GM10248 (cell line): Measurements from ENCODE around the gene TNK1.

Source experiments
- CTCF ChIA-PET: fragments of 300-600 bp; sonication (Branson Sonifier 250); formaldehyde crosslinking; extraction: SDS; loops from one replicate; lab custom pipeline; 2021; ENCODE audit warnings: antibody characterized with exemption; lab: Yijun Ruan, JAX
- POLR2A ChIA-PET: fragments of 350-650 bp; sonication (Branson Sonifier 250); formaldehyde crosslinking; extraction: SDS; loops from one replicate; lab custom pipeline; 2020; ENCODE audit warnings: antibody characterized with exemption; lab: Yijun Ruan, JAX
- DNase-seq: peaks from one replicate; pipeline ENCODE4 v3.0.0; 2012; ENCODE audit errors: extremely low spot score
- CTCF ChIP-seq: IDR thresholded peaks from 2 replicates; pipeline ENCODE4 v1.5.1; 2012; ENCODE audit warnings: mild to moderate bottlenecking, low read depth; ENCODE audit errors: extremely low read depth, missing control alignments, control extremely low read depth

The TNK1 gene

GRCh38 chr17:7418472-7419152, 37.7 kb downstream of the TNK1 start:
- no peak for DNase-seq
- POLR2A ChIA-PET, result interaction anchor here (0.6 kb wide), 1 partner anchor 46 kb away, joined by 4 read pairs; no protein-coding TSS in a partner anchor
- TF ChIP-seq CTCF, result no peak
- CTCF ChIA-PET, result interaction anchor here (0.9 to 1.5 kb wide), 3 partner anchors 17 to 62 kb away, joined by 3 read pairs; partner anchors contain the start of gene TMEM102

- CTCF ChIA-PET, result interaction anchor here (0.9 to 1.4 kb wide), 6 partner anchors 12 to 267 kb away, joined by 3 read pairs; partner anchors contain the start of genes TMEM102 and TP53
- no peak for DNase-seq
- no peak for TF ChIP-seq CTCF
- POLR2A ChIA-PET, result no interaction called here
These were observed 39.1 kb downstream of the TNK1 start, which contains the start of gene SPEM1 for GRCh38 chr17:7419819-7420610. Gene SPEM1, plus strand, starts transcription at chr17:7420324. Its CDS starts 61 bp downstream, at chr17:7420385.

GRCh38 chr17:7421186-7421585, 40.3 kb downstream of the TNK1 start:
- CTCF ChIA-PET, result interaction anchor here (1.3 to 1.4 kb wide), 3 partner anchors 11 to 20 kb away, joined by 3 read pairs; no protein-coding TSS in a partner anchor
- DNase-seq, result no peak
- POLR2A ChIA-PET, result interaction anchor here (0.7 kb wide), 1 partner anchor 23 kb away, joined by 3 read pairs; no protein-coding TSS in a partner anchor
- TF ChIP-seq CTCF, result no peak

GRCh38 chr17:7423679-7424078, 42.8 kb downstream of the TNK1 start:
- POLR2A ChIA-PET, result no interaction called here
- DNase-seq, result no peak
- no peak for TF ChIP-seq CTCF
- CTCF ChIA-PET, result no interaction called here

GRCh38 chr17:7425316-7425715, 44.4 kb downstream of the TNK1 start, which contains the start of gene SPEM2:
Gene SPEM2, plus strand, starts transcription at chr17:7425616. Its CDS starts 73 bp downstream, at chr17:7425689.
- ChIA-PET POLR2A (interaction anchor here (0.6 to 1.1 kb wide), 2 partner anchors 59 to 236 kb away, joined by 4 read pairs; partner anchors contain the start of gene POLR2A), CTCF (interaction anchor here (1.1 to 4.1 kb wide), 4 partner anchors 11 to 135 kb away, joined by 3 to 19 read pairs (median 4); partner anchors contain the start of genes FGF11 and TMEM102)
- DNase-seq, result no peak
- no peak for TF ChIP-seq CTCF

GRCh38 chr17:7425756-7426155, 44.9 kb downstream of the TNK1 start:
- ChIA-PET POLR2A (interaction anchor here (0.6 to 1.1 kb wide), 2 partner anchors 58 to 235 kb away, joined by 4 read pairs; partner anchors contain the start of gene POLR2A), CTCF (interaction anchor here (1.1 to 4.1 kb wide), 4 partner anchors 10 to 135 kb away, joined by 3 to 19 read pairs (median 4); partner anchors contain the start of genes FGF11 and TMEM102)
- TF ChIP-seq CTCF, result no peak
- DNase-seq, result no peak
